Activated CD8-positive, alpha-beta memory T cell treated with anti-CD3 and anti-CD28 coated beads, Interleukin-2, amount 10 ng/mL, durations not matched to agents 7 days and 5 days (primary cell): ENCODE data around the gene TMEM45A. TPM values are rescaled to one million over a fixed set of nuclear protein-coding genes. Genes with fewer than 3 reads are reported as not detected.
A peak's percentile ranks its signal among the peaks of the same experiment; 100 is the strongest.

ENCODE experiments used
- ATAC-seq: fragments of 150-1000 bp; cut with Tn5 transposase; one replicate; pipeline ENCODE4 v1.10.0; 2021; ENCODE audit warnings: moderate library complexity
- CTCF ChIA-PET: fragments of 350-600 bp; sonication (Branson Sonifier 250); formaldehyde crosslinking; loops from one replicate; lab custom pipeline; 2021; ENCODE audit warnings: antibody characterized with exemption; lab: Charles Lee
- DNase-seq: peaks from one replicate; pipeline ENCODE4 v3.0.0-alpha.2; 2020
- H3K27ac Mint-ChIP-seq: one replicate; pipeline ENCODE4 v1.8.0; 2021; ENCODE audit warnings: mild to moderate bottlenecking, mixed read lengths
- H3K27me3 Mint-ChIP-seq: one replicate; pipeline ENCODE4 v1.8.0; 2021; ENCODE audit warnings: mixed read lengths
- H3K36me3 Mint-ChIP-seq: one replicate; pipeline ENCODE4 v1.8.0; 2021; ENCODE audit warnings: mild to moderate bottlenecking, mixed read lengths
- H3K4me1 Mint-ChIP-seq: one replicate; pipeline ENCODE4 v1.8.0; 2021; ENCODE audit warnings: mixed read lengths
- H3K4me3 Mint-ChIP-seq: one replicate; pipeline ENCODE4 v1.8.0; 2021; ENCODE audit warnings: mild to moderate bottlenecking, moderate library complexity, mixed read lengths
- H3K9me3 Mint-ChIP-seq: one replicate; pipeline ENCODE4 v1.8.0; 2022; ENCODE audit warnings: low read depth, mixed read lengths
- total RNA-seq, 2 experiments: library from RNA; stranded (reverse); gene quantifications; one replicate each; pipeline ENCODE4 v1.2.3, GENCODE V29; 2021

The TMEM45A gene
- total RNA-seq, 2 experiments from 2014 or later = 0.26 to 0.89 TPM

DNA sequence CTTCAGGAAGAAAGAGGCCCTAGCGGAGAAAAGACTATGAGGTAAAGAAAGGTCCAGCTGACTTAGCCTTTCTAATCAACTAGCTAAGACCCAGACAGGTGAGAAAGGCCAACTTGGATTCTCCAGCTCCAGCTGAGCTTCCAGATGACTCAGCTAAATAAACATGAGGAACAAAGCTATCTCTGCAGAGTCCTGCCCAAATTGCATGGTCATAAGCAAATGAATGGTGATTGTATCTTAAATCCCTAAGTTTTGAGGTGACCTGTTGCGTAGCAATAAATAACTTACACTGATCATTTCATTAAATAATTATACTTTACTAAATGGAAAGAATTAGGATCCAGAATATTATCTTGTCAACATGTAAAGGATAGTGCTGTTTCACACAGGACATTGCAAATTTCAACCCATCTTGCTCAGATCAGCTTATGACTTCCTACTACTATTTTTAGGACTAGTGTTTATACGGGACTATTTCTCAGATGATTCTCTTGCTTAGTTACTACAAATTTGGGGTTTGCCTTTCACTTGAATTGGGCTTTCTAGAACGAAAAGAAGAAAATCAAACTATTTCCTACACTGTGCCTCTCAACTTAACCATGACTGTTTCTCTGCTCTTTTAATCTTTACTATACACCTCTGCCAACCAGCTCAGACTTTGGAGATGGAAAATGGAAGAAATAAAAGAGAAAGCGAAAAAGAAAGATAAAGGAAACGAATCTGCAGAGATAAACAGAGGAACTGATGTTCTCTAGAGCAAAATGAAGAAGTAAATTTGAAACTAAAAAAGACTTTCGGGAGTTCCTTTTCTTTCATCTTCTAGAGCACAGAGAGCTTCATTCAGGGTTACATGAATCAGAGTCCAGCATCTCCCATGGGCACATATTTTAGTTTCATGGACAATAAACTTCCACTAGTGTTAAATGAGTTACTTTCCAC lies 110.4 kb downstream of the TMEM45A start:
- Mint-ChIP-seq H3K4me3 (peak overlapping the region; percentile 70), H3K4me1 (peaks cover 27% of the 10 kb centered on the region), H3K27me3 (peaks cover 21% of the 10 kb centered on the region), H3K9me3 (no peaks in the 10 kb centered on the region), H3K27ac (peak overlapping the region; percentile 63), H3K36me3 (peaks cover 2% of the 10 kb centered on the region)
- DNase-seq (no peak), ATAC-seq (peak; percentile 55)
- CTCF ChIA-PET = interaction anchor here (0.5 to 1.8 kb wide), 11 partner anchors 10 to 1630 kb away, joined by 3 to 9 read pairs (median 5); no protein-coding TSS in a partner anchor

DNA sequence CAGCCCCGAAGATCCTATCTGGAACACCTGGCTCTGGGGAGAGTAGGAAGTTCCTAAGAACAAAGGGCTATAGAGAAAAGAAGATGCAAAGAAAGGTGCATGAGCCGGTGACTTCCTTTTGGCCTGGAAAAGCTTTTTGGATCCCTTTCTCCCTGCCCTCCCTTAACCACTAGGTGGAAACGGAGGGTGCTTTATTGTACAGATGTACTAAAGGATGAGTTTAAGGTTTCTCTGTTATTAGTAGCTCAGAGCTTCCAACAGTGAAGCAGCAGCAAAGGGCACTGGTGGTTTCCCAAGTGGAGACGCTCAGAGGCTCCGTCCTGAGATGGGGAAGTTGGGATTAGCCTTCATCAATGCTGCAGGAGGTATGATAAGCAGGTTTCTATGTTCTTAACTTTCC lies 111.0 kb downstream of the TMEM45A start:
- no peaks in the 10 kb centered on the region for H3K9me3 Mint-ChIP-seq
- no peak for DNase-seq
- H3K27ac Mint-ChIP-seq = peak overlapping the region; percentile 63
- peaks cover 20% of the 10 kb centered on the region for H3K27me3 Mint-ChIP-seq
- peak; percentile 45 for ATAC-seq
- CTCF ChIA-PET = interaction anchor here (0.8 to 1.8 kb wide), 7 partner anchors 12 to 772 kb away, joined by 3 to 9 read pairs (median 5); no protein-coding TSS in a partner anchor
- H3K4me3 Mint-ChIP-seq = peak overlapping the region; percentile 70
- peaks cover 2% of the 10 kb centered on the region for H3K36me3 Mint-ChIP-seq
- peaks cover 27% of the 10 kb centered on the region for H3K4me1 Mint-ChIP-seq

DNA sequence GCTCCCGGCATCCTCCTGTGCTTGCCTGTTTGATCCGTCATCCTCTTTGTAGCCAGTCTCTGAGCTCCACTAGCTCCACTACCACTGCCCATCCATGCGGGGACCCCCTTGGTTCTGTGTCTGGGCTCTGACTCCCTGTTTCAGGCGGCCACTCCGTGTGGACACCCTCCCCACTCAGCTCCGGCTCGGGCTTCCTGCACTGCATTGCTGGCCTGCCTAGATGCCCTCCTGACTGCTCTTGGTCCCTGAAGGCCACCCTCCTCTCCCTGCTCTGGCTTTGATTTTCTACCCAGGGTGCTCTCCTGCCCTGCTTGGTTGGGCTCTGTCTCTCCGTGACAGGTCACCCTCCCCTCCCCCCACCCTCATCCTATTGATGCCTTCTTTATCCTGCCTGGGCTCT lies 112.9 kb downstream of the TMEM45A start:
- no peak for ATAC-seq

DNA sequence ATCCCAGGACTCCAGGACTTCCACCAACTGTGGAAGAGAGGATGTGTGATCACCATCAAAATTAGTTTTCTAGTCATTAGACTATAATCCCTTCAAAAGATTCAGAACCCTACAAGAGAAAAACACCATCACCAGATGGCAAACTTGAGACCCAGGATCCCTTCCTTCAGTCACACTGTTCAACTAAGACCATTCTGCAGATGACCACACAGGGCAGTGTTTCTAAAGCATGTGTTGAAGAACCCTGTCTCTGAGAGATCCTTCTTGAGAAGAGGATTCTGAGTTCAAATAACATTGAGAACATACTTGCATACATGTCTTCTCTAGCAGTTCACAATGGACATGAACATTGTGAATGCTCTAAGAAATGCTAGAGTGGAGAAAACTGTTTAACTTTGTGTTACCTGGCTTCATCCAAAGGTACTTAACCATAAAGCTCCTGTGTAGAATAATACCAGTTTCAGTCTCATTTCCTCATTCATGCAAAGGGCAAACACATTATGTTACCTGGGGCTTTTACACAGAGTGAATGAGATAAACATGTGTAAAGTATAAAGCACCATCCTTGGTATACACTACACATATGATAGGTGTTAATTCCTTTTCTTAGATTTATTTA lies 114.6 kb downstream of the TMEM45A start:
- ATAC-seq (no peak), DNase-seq (no peak)
- no peak overlapping the region for H3K4me3 Mint-ChIP-seq
- H3K27ac Mint-ChIP-seq = no peak overlapping the region
- peaks cover 37% of the 10 kb centered on the region for H3K27me3 Mint-ChIP-seq
- H3K9me3 Mint-ChIP-seq = no peaks in the 10 kb centered on the region
- peaks cover 24% of the 10 kb centered on the region for H3K4me1 Mint-ChIP-seq
- H3K36me3 Mint-ChIP-seq = no peaks in the 10 kb centered on the region
- CTCF ChIA-PET = no interaction called here

More for the DNA sequence above, 112.9 kb downstream of the TMEM45A start:
- no peak for DNase-seq
- Mint-ChIP-seq H3K4me3 (no peak overlapping the region), H3K27ac (no peak overlapping the region), H3K27me3 (peaks cover 26% of the 10 kb centered on the region), H3K4me1 (peaks cover 31% of the 10 kb centered on the region), H3K9me3 (no peaks in the 10 kb centered on the region), H3K36me3 (no peaks in the 10 kb centered on the region)
- CTCF ChIA-PET = interaction anchor here (1.3 kb wide), 1 partner anchor 14 kb away, joined by 5 read pairs; no protein-coding TSS in a partner anchor

DNA sequence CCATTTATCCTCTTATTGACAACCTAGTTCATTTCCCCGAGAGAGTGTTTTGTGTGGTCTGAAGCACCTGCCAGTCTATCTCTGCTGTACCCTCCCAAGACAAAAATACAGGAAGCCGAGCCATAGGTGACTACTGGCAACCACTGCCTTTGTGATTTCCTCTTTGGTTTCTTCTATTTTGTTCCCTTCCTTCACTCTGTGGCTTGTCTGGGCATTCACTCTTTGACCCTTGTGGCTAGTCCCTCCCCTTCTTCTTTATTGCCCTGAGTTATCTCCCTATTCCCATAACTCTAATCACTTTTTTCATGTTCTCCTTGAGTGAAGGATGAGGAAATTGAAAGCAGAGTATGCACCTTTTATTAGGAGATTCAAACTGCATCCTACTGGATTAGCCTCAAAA lies 116.9 kb downstream of the TMEM45A start, which contains the start of gene ADGRG7:
Gene ADGRG7, plus strand, starts transcription at position 297 of the 400 bp plus-strand sequence. CDS start 256 bp downstream, outside the sequence.
- DNase-seq (no peak), ATAC-seq (no peak)
- no peaks in the 10 kb centered on the region for H3K36me3 Mint-ChIP-seq
- CTCF ChIA-PET = no interaction called here
- no peaks in the 10 kb centered on the region for H3K9me3 Mint-ChIP-seq
- H3K4me1 Mint-ChIP-seq = peaks cover 12% of the 10 kb centered on the region
- no peak within 1 kb of the TSS for H3K4me3 Mint-ChIP-seq
- no peak within 1 kb of the TSS for H3K27ac Mint-ChIP-seq
- H3K27me3 Mint-ChIP-seq = peaks cover 49% of the 10 kb centered on the region

DNA sequence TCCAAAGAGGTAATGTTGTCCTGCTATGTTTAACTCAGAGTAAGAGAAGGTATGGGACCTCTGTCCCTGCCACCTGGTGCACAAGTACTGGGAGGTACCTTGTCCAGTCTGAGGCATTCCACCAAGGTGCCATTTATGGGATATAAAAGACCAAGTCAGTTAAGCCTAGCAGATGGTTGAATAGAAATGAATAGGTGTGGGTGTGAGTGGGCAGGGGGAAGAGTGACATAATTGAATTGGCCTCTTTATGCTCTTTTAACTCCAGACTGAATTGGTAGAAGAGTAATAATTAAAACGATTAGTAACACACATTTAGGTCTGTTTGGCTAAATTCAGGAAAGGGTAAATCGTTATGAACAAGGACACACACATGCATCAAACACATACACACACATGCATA lies 117.5 kb downstream of the TMEM45A start:
- Mint-ChIP-seq H3K36me3 (no peaks in the 10 kb centered on the region), H3K27ac (no peak overlapping the region), H3K4me1 (peaks cover 12% of the 10 kb centered on the region), H3K27me3 (peaks cover 49% of the 10 kb centered on the region), H3K9me3 (no peaks in the 10 kb centered on the region), H3K4me3 (no peak overlapping the region)
- CTCF ChIA-PET = no interaction called here
- DNase-seq (no peak), ATAC-seq (no peak)

DNA sequence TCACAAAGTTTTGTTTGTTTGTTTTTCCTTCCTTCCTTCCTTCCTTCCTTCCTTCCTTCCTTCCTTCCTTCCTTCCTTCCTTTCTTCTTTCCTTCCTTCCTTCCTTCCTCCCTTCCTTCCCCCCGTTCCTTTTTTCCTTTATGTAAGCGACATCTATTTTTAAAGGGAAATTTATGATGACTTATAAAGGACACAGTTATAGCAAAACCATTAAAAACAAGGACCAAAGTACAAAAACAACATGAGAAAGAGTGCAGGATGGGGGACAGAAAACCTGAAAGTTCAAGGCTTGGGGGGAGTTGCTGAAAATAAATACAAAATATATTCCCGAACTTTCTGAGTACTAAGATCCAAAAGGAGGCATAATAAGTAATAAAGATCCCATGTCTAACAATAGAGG lies 118.8 kb downstream of the TMEM45A start:
- CTCF ChIA-PET = no interaction called here
- Mint-ChIP-seq H3K4me3 (no peak overlapping the region), H3K9me3 (no peaks in the 10 kb centered on the region), H3K4me1 (peaks cover 12% of the 10 kb centered on the region), H3K36me3 (no peaks in the 10 kb centered on the region), H3K27me3 (peaks cover 60% of the 10 kb centered on the region), H3K27ac (no peak overlapping the region)
- DNase-seq (no peak), ATAC-seq (no peak)

DNA sequence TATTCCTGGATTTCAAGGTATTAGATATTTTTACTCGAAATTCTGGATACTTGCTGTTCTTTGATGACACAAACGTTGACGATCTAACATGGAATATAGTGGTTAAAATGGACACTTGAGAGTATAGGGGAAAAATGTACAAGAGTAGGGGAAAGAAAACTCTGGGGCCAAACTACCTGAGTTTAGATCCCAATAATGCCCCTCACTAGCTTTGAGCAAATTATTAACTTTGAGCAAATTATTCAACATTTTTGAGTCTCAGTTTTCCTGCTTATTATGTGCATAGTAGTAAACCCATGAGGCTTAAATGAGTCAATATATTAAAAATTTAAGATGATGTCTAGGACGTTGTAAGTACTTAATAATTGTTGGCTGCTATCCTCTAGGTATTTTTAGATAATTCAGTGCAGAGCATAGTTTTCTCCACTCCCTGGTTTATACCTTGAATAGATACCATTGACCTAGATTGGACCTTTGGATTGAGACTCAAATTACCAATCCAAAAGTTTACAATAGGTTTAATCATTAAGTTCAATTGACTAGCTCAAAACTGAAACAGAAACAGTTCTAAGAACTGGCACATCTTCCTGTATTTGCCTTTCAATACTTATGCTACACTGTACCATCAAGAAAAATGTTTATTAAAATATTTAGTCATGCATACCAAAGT lies 121.4 kb downstream of the TMEM45A start:
- Mint-ChIP-seq H3K4me3 (no peak overlapping the region), H3K4me1 (peaks cover 11% of the 10 kb centered on the region), H3K27ac (no peak overlapping the region), H3K36me3 (no peaks in the 10 kb centered on the region), H3K9me3 (no peaks in the 10 kb centered on the region), H3K27me3 (peaks cover 53% of the 10 kb centered on the region)
- DNase-seq (no peak), ATAC-seq (no peak)
- CTCF ChIA-PET = interaction anchor here (1.3 kb wide), 1 partner anchor 34 kb away, joined by 4 read pairs; no protein-coding TSS in a partner anchor

DNA sequence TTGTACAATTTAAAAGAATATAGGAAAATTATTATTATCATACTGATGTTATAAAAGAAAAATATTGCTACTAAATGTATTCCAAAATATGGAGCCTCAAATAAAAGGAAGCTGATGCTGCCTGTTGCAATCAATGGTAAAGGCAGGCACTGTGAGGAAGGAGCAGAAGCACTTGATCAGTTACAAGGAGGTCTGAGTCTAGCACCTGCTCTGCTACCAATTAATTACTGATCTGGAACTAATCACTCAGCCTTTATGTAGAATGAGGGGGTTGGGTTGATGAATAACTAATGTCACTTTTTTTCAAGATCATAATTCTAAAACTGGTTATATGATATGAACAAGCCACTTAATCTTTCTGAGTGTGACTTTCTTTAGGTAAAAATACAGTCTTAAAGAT lies 122.5 kb downstream of the TMEM45A start:
- DNase-seq (no peak), ATAC-seq (no peak)
- Mint-ChIP-seq H3K36me3 (no peaks in the 10 kb centered on the region), H3K27ac (no peak overlapping the region), H3K4me3 (no peak overlapping the region), H3K27me3 (peaks cover 46% of the 10 kb centered on the region), H3K4me1 (peaks cover under 1% of the 10 kb centered on the region), H3K9me3 (no peaks in the 10 kb centered on the region)
- CTCF ChIA-PET = interaction anchor here (1.3 kb wide), 1 partner anchor 33 kb away, joined by 4 read pairs; no protein-coding TSS in a partner anchor

DNA sequence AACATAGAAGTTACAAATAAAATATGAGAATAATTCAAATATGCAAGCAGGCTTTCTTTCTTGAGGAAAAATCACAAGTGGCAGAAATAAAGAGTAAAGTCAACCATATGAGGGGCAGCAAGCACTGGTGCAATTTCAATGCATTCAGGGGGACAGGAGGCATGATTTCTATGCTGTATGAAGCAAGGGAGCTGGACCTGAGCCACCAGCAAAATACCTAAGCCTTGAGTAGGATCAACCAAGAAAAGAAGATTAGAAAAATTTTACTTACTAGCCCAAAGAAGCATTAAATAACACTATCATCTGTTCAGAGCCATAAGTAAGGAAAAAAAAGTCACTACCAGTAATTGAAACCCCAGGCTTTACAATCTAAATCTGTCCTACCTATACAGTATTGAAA lies 123.3 kb downstream of the TMEM45A start:
- Mint-ChIP-seq H3K4me1 (no peaks in the 10 kb centered on the region), H3K9me3 (no peaks in the 10 kb centered on the region), H3K27me3 (peaks cover 38% of the 10 kb centered on the region), H3K27ac (no peak overlapping the region), H3K36me3 (no peaks in the 10 kb centered on the region), H3K4me3 (no peak overlapping the region)
- DNase-seq (no peak), ATAC-seq (no peak)
- CTCF ChIA-PET = no interaction called here

DNA sequence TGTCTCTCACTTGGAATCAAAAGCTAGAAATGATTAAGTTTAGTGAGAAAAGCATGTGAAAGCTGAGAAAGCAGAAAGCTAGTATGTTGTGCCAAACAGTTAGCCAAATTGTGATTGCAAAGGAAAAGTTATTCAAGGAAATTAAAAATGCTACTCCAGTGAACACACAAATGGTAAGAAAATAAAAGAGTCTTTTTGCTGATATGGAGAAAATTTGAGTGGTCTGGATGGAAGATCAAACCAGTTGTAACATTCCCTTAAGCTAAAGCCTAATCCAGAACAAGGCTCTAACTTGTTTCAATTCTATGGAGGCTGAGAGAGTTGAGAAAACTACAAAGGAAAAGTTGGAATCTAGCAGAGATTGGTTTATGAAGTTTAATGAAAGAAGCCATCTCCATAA lies 128.8 kb downstream of the TMEM45A start:
- peaks cover 30% of the 10 kb centered on the region for H3K27me3 Mint-ChIP-seq
- no peak for ATAC-seq
- CTCF ChIA-PET = interaction anchor here (0.6 kb wide), 1 partner anchor 789 kb away, joined by 3 read pairs; no protein-coding TSS in a partner anchor
- H3K4me3 Mint-ChIP-seq = no peak overlapping the region
- no peak for DNase-seq
- H3K27ac Mint-ChIP-seq = no peak overlapping the region
- H3K4me1 Mint-ChIP-seq = no peaks in the 10 kb centered on the region
- H3K9me3 Mint-ChIP-seq = no peaks in the 10 kb centered on the region
- no peaks in the 10 kb centered on the region for H3K36me3 Mint-ChIP-seq
